CD1c-positive myeloid dendritic cell (primary cell): Measurements from ENCODE around the gene ARFGAP3.

Experiments used
- DNase-seq: peaks from one replicate; pipeline ENCODE4 v3.0.0-alpha.2; 2016; ENCODE audit errors: extremely low spot score

ARFGAP3 gene, protein sequence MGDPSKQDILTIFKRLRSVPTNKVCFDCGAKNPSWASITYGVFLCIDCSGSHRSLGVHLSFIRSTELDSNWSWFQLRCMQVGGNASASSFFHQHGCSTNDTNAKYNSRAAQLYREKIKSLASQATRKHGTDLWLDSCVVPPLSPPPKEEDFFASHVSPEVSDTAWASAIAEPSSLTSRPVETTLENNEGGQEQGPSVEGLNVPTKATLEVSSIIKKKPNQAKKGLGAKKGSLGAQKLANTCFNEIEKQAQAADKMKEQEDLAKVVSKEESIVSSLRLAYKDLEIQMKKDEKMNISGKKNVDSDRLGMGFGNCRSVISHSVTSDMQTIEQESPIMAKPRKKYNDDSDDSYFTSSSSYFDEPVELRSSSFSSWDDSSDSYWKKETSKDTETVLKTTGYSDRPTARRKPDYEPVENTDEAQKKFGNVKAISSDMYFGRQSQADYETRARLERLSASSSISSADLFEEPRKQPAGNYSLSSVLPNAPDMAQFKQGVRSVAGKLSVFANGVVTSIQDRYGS

DNA sequence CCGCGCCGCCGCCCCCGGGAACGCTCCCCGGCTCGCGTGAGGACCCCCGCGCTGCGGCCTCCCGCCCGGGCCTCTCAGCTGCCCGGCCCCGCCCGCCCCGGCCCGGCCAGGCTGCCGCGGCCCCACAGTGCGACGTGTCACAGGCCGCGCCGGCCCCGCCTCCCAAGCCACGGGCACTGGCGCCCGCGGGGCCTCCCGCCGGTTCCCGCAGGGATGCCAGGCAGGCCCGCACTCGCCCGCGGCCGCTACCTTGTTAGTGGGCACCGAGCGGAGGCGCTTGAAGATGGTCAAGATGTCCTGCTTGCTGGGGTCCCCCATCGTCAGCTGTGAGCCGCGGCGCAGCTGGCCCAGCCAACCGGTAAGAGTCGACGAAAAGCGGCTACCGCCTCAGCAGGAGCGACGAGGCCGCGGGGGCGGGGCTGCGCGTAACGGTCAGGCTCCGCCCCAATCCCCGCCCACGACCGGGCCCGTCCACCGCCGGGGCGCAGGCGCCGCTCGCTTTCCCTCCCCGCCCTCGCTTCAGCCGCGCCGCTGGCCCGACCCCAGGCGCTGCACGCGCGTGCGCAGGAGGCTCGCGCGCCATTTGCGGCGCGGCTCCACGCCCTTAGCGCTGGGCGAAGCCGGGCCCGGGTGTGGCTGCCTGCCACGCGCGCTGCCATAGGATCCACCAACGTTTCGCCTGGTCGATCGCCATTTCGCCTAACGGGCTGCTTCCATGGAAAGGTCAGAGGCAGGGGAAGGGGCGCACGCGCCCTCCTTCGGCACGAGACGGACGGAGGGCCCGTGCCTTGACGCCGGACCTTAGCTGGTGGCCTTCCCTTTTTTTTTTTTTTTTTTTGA is at the start of gene ARFGAP3:
Gene ARFGAP3, minus strand, starts transcription at position 409 of the 840 bp plus-strand sequence. Its CDS starts 91 bp downstream, at position 318.
- DNase-seq = peak; percentile 99

DNA sequence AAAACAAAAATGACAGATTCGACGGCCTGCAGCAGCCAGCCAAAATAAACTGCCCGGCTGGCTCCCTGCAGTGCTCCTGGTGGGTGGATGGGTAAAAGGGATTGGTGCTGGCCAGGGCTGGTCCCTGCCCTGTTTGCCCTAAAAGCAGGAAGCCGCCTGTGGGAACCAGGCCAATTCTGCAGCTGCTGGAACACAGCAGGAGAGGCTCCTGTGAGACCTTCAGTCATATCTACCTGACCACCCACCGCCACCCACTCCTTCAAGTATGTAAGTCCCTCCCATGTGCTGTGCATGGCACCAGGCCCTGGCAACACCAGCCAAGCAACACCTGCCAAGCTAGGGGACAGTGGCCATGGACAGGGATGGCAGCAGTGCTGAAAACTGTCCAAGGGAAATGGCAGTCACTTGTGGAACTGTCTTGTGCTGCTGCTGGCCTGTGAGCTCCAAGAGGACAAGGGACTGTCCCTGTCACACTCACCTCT is 48.7 kb upstream of the ARFGAP3 start:
- no peak for DNase-seq

DNA sequence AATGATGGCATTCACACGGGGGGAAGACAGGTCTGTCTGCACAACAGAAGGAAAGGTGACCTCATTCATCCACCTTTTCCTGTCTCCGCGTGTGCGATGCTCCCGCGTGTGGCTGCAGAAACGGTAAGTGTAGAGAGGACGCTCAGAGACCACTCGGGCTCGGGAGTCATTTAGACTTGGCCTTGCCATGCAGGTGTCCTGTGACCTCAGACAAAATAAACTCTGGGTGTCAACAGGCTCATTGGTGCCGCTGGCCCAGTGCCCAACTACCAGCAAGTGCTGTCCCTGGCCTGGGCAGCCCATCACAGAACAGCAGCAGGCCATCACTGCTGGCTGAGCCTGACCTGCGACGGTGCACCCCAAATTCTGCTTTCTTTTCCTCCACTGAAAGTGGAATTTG is 48.1 kb upstream of the ARFGAP3 start:
- no peak for DNase-seq

DNA sequence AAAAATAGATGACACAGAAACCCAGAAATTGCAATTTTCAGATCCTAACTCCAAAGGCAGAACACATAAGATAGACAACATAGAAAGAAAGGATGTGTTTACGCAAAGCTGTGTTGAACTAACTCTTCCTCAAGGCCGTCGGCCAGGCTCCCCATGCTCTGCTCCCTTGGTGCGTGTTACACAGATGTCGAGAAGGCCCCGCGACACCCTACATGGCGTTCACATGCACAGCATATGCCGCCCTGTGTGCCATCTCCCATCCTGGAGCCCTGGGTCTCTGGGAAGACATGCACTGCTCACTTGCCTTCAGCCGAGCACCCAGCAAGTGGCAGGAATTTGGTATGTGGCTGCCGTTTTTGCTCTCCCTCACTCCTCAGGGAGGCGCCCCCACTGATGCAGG is 47.0 kb upstream of the ARFGAP3 start:
- DNase-seq = no peak

DNA sequence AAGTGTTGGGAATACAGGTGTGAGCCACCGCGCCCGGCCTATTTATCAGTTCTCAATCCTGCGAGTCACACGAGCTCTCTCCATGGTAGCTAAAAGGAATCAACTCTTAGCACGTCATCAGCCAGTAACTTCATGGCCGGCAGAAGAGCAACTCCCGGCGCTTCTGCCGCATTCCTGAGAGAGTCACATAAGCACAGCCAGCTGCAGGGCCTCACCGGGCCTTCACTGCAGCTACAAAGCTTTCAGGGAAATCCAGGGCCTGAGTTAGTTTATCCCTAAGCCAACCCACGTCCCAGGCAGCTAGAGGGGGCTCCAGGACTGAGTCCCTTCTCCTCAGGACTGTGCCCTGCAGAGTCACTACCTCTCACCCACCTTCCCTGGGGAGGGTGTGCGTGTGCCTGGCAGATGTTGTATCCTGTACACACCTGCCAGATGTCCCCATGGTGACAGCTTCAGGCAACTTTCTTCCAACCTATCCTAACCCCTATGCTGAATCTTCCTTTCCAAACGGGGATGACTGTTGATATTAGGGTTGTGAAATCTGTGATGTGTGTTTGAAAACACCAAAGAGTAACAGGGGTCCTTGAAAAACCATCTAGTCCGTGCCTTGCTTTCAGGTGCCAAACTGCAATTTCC is 45.9 kb upstream of the ARFGAP3 start:
- DNase-seq = no peak

DNA sequence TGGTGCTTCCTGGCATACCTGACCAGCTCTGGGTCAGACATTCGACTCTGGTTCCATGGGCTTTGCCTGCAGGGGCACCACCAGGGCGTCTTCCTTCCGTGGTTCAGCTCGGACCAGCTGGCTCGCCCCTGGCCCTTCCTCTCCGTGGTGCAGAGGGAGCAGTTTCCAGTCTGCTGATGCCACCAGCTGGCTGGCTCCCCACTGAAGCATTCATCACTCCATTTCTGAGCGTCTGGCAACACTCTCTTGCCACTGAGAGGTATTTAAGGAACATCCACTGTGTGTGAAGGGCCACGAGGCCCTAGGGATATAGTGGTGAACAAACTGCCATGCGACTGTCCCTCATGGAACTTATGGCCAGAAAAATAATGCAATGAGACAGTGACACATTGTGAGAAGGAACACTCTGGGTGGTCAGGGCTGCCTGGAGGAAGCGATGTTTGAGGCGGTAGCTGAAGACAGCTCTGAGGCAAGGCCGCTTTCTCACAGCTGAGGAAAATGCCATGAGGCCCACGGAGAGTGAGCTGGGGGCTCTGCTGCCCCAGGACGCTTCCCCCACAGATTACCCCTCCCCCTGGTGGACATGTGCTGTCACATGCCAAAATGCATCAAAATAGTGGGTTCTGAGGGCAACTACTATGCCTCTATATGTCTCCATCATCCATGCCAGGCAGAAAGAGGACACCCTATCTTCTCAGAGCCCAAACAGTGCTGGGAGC is 44.9 kb upstream of the ARFGAP3 start:
- DNase-seq = no peak

DNA sequence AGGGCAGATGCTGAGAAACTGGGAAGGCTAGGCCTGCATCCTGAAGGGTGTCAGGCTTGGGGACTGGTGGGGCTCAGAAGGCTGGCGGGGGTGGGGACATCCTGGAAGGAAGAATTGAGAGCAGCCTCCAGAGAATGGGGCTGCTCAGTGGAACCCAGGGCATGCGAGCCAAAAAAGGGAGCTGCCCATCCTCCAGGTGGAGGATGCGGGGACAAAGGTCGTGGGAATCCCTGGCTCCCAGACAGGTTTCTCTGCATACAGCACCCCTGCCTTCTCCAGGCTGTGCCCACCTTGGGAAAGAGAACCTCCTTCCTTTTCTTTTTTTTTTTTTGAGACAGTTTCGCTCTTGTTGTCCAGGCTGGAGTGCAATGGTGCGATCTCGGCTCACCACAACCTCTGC is 40.9 kb upstream of the ARFGAP3 start:
- no peak for DNase-seq

DNA sequence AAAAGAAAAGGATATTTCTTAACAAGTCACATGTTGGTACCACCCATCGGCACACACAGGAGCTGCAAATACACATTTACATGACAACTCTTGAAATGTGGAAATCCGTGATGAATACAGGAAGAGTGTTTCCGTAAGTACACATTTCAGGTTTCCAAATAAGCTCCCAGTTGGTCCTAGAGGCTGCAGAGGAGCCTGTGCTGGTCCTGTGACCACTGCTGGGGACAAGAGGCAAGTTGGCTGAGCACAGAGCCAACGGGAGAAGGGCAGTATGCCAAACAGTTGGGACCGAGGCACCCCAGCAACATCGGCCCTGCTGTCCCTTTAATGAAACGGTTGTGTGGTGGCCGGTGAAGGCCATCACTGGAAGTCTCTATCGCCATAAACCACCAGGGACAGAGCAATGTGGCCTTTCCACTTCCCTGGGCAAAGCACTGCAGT is 38.5 kb upstream of the ARFGAP3 start:
- peak; percentile 71 for DNase-seq

DNA sequence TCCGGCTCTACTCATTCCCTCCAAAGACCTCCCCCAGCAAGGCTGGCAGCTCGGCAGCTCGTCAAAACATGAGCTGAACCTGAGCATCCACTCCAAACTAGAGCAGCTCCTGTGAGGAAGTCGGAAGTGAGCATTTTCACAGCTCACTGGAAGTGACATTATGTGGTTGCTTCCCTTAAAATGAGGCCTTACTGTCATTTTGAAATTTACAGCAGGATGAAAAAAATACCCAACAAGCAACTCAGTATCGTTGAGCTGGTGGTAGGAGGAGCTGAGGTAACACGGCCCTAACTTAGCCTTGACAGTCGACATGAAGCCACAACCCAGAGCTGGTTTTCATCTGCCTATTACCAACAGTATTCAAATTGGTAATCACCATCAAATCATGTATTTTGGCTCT is 38.0 kb upstream of the ARFGAP3 start:
- DNase-seq = peak; percentile 85

DNA sequence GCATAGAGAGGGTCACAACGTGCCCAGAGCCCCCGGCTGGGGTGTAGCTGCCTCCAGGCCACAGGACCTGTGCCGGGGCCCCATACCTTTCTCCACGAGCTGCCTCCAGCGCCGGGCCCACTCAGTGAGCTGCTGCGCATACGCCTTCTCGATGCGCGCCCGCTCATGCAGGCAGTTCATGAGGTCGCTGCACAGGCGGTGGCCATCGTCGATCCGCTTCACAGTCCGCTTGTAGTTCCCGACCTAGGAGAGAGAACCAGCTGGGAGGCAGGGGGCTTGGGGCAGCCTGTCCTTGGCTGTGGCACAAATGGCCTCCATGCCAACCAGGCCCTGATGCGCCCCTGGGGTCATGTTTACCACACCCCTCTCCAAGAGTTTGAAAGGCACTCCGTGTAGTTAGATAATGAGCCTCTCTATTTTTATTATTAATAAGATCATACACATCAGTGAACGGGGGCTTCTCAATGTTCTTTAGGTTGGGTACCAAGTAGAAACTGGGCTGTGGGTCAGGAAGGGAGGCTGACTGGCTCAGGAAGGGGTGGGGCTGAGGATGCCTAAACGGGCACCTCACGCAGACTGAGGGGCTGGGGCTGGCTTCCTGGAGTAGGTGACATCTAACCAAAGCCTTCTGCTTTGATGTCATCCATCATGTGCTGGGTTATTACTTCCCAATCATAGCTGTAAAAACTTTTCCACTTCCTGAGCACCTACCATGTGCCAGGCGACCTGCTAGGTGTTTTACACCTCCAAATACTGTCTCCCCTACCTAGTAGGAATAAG is 36.5 kb upstream of the ARFGAP3 start:
- DNase-seq = no peak

DNA sequence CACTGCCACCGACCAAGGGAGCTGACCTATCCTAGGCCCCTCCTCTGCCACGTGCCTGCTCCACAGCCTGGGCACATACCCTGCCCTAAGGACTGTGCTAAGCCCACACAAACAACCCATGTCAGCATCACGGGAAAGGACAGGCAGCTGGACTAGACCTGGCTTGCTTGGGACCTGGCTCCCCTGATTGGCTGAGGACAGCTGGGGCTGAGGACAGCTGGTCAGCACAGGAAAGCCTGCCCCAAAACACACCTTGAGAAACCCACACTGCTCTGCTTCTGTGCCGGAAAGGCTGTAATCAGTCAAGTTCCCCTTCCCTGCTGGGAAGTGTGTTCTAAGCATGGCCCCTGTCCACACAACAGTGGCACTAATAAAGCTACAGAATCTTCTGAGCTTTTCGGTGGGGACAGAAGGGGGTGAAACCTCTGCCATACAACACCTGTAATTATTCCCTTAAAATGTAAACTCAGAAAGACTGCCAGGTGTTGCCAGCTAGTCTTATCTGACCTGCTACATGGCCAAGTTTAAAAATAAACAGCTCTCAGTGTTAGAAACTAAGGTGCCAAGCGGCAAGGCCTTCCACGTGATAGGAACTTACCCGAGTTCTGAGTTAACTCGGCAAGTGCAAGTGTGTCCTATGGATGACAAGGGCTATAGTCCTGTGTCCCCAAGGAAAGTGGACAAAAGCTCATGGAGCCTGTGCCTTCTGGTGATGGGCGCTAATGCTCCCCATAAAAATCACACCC is 35.7 kb upstream of the ARFGAP3 start:
- peak; percentile 55 for DNase-seq

DNA sequence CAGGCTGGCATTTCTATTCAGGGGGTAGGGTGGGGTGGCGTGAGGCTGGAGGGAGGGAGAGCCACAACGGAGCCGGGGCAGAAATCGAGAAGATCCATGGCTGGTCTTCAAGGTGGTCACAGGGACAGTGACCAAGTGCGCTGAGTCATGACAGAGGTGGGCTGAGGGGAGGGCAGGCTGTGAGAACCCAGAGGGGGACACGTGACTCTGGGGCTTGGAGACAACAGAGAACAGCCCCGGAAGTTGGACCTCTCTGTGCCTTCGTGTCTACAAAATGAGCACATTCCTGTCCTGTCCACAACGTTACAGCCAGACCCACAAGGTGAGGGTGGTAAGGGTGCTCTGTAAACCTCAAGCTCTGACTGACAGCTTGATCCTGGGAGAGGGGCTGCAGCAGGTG is 35.1 kb upstream of the ARFGAP3 start:
- DNase-seq = peak; percentile 11

DNA sequence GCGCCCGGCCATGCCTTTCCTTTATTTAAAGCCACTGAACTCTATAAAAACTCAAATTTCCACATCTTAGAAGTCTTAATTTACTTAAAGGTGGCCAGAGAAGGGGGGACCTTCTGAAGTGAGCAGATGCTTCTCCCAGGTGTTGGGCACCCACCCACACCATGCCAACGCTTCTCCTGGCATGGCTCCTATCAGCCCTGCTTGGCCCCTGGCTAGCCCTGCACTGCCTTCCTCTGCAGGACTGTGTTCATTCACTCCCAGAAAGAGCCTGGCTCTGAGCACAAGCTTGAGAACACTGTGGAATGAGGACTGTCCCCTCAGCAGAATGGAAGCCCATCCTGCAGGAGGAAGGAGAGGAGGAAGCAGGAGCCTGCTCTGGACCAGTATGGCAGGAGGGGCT is 34.6 kb upstream of the ARFGAP3 start:
- DNase-seq = no peak

DNA sequence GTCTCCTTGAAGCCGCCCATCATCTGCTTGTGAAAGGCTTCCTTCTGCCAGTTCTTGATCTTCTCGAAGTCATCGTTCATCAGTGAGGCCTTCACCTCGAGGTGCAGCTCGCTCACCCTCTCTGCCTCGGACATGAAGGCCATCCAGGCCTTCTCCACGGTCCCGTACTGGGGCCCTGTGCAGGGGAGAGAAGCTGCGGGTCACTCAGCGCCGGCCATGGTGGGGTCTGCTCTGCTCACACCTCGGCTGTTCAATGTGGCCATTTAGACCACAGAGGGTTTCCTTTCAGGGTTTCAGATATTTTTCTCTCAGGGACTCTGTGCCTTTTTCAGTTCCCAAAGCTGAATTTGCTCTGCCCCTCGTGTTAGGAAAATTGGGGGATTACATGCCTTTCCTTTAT is 33.9 kb upstream of the ARFGAP3 start:
- DNase-seq = no peak

DNA sequence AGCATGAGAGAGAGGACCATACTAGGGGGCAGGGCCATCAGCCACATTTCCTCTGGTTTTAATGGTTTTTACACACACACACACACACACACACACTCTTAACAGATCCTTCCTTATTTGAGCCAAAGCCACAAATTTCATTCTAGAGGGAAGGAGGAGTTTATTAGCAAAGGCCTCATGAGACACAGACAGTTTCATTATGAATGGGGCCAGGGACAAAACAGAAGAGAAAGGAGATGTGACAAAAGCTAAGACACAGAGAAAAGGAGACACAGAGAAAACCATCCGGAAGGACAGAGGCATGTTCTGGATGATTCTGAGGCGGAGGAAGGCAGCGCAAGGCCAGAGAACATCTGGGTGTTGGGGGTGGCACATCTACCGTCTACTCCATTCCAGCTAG is 32.2 kb upstream of the ARFGAP3 start:
- DNase-seq = peak; percentile 94

DNA sequence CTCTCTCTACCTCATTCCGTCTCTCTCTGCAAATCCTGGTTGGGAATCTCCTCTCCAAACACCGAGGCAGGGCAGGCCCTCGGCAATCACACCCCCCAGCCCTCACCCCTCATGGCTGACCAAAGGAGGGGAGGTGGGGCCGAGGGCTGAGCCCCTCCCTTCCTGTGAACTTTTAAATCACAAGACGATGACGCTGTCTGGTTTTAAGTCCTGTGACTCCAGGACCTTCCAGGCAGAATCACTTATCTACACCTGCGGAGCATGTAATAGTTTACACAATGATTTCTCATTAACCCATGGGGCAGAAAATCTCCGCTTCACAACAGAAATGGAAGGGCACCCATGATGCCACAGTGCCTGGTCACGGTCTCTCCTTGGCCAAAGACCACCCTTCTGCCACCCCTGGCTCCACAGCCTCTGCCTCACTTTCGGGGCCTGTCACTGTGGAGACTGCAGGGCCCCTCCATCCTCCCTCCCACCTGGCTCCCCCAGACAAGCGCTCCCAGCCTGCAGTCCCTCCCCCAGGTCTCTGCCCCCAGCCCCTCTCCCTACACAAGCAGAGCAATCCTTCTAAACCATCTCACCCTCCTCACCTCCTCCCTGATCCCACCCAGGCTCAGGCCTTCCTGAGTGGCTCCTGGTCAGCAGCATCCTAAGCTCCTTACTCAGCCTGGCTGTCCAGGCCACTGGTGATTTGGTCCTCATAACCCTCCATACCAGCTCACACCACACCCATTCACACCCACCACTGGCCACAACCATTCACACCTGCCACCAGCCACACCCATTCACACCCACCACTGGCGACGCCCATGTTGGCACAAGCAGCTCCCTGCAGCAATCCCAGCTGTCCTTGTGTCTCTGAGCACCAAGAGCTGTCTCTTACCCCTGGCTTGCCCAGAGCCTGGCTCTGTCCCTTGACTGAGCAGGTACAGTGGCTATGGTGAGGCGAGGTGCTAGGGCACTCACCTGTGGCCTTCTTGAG is 30.7 kb upstream of the ARFGAP3 start:
- no peak for DNase-seq

DNA sequence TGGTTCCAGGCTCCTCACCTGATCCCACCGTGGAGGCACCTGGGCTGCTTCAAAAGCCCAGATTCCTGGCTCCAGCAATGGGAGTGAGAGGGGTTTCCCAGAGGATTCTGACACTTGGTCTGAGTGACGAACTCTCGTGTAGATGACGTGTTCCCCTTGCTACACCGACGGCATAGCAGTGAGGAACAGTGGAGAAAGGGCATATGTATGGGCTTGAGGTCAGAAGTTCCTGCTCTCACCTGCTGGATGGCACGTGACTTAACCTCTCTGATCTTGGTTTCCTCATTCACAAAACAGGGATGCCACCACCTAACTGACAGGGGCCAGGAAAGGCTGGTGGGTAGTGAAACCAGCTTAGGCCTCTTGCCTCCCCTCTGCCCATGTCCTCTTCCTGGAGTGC is 30.0 kb upstream of the ARFGAP3 start:
- DNase-seq = no peak

DNA sequence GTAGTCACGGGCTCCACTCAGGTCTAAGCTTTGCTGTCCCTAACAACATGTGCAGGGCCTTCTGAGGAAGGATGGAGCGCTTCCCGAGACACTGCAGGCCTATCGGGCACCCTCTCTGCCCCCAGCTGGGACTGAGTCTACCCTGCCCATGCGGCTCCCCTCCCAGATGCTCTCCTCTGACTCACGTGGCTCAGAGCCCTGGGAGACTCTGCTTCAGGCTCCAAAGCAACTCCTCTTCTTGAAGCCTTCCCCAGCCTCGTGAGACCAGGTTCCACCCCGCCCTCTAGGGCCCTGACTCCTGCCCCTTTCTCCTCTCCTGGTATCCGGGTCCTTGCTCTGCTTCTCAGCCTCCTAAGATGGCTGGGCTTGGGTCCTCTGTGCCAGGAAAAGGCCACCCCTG is 28.4 kb upstream of the ARFGAP3 start:
- no peak for DNase-seq
